Brain microvascular endothelial cell (primary cell): ENCODE data around the gene ALX3.

ENCODE experiments used
- DNase-seq: peaks from one replicate; pipeline ENCODE4 v3.0.0-alpha.2; 2020
- H3K27ac ChIP-seq: fragments of 250-450 bp; sonication (Bioruptor Pico); 2 replicates; pipeline ENCODE4 v1.5.1; 2020; ENCODE audit warnings: mild to moderate bottlenecking, moderate library complexity
- H3K27me3 ChIP-seq: fragments of 250-450 bp; sonication (Bioruptor Pico); replicated peaks from 2 replicates; pipeline ENCODE4 v1.5.1; 2020; ENCODE audit warnings: mild to moderate bottlenecking
- H3K36me3 ChIP-seq: fragments of 250-450 bp; sonication (Bioruptor Pico); replicated peaks from 2 replicates; pipeline ENCODE4 v1.5.1; 2020; ENCODE audit warnings: mild to moderate bottlenecking
- H3K4me3 ChIP-seq: 2 replicates; pipeline ENCODE4 v1.5.1; 2011; ENCODE audit warnings: low read depth, mild to moderate bottlenecking, control low read depth, low read length, moderate library complexity
- CTCF ChIP-seq: IDR thresholded peaks from 2 replicates; pipeline ENCODE4 v1.5.1; 2011; ENCODE audit warnings: low read depth, mild to moderate bottlenecking, moderate library complexity, low read length, control low read depth, inconsistent platforms; ENCODE audit errors: missing control alignments
- in situ Hi-C: cut with HindIII; loops from 2 replicates; pipeline ENCODE4 v1.10.0; 2017; ENCODE audit warnings: low sequenced_read_pairs, low pct_ligation_motif_present

ALX3 gene

DNA sequence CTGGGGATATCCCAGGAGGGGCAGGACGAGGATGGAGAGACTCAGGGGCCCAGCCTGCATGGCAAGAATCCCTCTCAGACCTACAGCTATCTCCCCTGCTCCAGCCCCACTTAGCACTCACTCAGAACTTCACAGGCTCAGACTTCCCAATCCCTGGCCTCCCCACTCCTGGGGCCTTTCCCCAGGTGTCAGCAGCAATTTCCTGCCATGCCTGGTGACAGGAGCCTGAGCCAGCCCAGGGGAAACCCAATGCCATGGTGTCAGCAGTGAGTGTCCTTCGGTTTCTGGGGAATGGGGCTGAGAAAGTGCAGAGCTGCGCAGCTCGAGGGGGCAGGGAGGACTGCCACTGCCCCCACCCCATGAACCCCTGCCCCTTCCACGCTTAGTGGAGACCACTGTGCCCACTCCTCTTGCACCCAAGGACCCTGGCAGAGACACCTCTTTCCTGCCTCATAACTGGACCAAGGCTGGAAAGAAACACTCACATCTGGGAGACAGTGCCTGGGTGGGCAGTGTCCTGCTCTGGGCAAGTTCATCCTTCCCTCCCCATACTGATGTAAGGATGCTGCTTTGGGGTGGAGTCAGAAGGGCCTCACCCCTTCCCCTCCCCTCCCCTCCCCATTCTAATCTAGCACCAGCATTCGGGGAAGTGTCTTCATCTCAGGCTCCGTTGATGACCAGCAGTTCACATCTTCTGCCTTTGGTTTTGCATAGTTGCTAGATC lies 24.6 kb upstream of the ALX3 start:
- TF ChIP-seq CTCF: no peak
- in situ Hi-C loops: no loop called here
- H3K27me3 ChIP-seq: no peaks in the 10 kb centered on the region
- H3K36me3 ChIP-seq: no peaks in the 10 kb centered on the region
- H3K4me3 ChIP-seq: no peak overlapping the region
- H3K27ac ChIP-seq: no peak overlapping the region
- no peak for DNase-seq

- Histone ChIP-seq H3K4me3 (no peak overlapping the region), H3K27me3 (no peaks in the 10 kb centered on the region), H3K27ac (no peak overlapping the region), H3K36me3 (no peaks in the 10 kb centered on the region)
- in situ Hi-C loops: no loop called here
- no peak for DNase-seq
- TF ChIP-seq CTCF: no peak
Observed at GRCh38 chr1:110092991-110093390, 22.5 kb upstream of the ALX3 start.

- no peak overlapping the region for H3K4me3 ChIP-seq
- no peaks in the 10 kb centered on the region for H3K36me3 ChIP-seq
- in situ Hi-C loops: no loop called here
- peaks cover 3% of the 10 kb centered on the region for H3K27me3 ChIP-seq
- DNase-seq: no peak
- H3K27ac ChIP-seq: no peak overlapping the region
- no peak for TF ChIP-seq CTCF
Observed at GRCh38 chr1:110091791-110092190, 21.3 kb upstream of the ALX3 start.

DNA sequence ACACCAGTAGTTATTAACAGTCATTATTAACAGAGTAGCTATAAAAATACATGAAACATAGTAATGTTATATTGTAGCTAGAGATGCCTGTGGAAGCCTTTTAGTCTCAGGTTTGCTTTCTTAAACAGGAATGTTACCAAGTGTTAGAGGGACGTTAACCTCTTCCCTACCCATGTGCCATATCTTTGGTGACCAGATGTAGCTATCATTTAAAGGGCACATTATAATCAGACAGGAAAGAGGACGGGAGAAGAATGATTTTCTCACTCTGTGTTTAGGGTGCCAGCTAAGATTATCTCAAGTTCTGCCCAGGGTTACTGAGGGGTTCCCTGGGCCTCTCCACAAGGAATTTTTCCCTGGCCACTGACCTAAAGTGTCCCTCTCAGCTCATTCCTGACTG lies 20.9 kb upstream of the ALX3 start:
- Histone ChIP-seq H3K27ac (no peak overlapping the region), H3K4me3 (no peak overlapping the region), H3K27me3 (peaks cover 7% of the 10 kb centered on the region), H3K36me3 (no peaks in the 10 kb centered on the region)
- TF ChIP-seq CTCF: no peak
- DNase-seq: no peak
- in situ Hi-C loops: no loop called here

DNA sequence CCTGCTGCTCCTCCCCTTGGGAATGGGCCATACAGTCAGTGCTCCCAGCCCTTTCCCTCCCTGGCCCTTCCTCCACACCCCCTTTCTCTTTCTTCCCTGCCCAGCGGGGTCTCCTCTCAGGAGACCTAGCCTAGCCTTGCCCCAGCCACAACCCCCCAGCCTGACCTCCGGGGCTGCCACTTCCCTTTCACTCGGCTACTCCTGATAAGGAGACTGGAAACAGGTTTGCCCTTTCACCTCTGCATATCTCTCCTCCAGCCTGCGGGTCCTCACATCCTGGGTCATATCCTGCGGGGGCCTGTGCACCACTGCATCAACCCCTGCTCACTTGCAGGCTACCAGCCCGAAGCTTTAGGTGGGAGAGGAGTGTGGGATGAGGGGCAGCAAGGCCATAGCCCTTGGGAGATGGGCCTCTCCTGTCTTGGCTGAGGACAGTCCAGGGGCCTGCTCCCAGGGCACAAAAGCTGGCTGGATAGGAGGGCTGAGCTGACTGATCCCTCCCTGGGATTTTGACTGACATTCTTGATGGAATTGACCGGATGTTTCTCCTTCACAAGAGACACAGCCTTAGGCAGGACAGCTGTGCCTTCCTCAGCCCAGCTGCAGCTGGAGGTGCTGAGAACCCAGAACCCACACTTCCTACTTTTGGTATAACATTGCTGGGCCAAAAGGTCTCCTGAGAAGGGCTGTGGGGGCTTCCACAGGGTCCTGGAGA lies 19.2 kb upstream of the ALX3 start:
- in situ Hi-C loops: no loop called here
- Histone ChIP-seq H3K36me3 (no peaks in the 10 kb centered on the region), H3K27me3 (peaks cover 24% of the 10 kb centered on the region), H3K27ac (no peak overlapping the region), H3K4me3 (no peak overlapping the region)
- no peak for DNase-seq
- no peak for TF ChIP-seq CTCF
